ENCODE measurements around the gene INAVA.
"Not testable (repeated sequence)": the region's sequence is repeated elsewhere in the genome, so short reads cannot be mapped to it uniquely, and the experiment has no call there.

INAVA gene

DNA sequence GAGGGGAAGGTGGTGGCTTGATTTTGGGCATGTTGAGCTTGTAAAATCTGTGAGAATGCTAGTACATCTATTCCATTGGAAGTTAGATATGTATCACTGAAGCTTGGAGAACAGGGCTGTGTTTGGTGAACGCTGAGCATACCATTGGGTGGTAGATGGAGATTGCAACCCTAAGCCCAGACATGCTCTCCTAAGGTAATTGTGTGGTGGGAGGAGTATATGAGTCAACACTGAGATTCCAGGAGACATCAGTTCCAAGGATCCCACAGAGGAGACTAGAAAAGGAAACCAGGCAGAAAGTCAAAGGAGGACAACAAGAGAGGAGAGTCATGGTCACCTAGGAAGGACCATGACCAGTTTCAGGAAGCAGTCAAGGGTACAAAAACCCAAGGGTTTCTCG is 68.4 kb downstream of the INAVA start:
- no peak for DNase-seq (ENCODE audit: low read depth)

DNA sequence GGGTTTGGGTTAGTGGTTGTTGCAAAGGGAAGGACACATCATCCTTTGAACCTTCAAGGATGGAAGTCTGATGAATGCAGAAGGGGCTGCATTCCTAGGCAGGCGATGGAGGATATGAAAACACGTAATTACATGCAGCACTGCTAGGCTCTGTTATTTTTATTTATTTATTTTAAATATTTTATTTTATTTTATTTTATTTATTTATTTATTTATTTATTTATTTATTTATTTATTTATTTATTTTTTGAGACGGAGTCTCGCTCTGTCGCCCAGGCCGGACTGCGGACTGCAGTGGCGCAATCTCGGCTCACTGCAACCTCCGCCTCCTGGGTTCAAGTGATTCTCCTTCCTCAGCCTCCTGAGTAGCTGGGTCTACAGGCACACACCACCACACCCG is 69.2 kb downstream of the INAVA start:
- DNase-seq (ENCODE audit: low read depth), result not testable (repeated sequence)
